ENCODE results near the gene PLLP.
A peak's percentile ranks its signal among the peaks of the same experiment; 100 is the strongest.

The PLLP gene

GRCh38 chr16:57244463-57244766 is 40.1 kb downstream of the PLLP start:
- Histone ChIP-seq H3K9ac (ENCODE audit: low read length) (peak overlapping the region; percentile 70), H3K27ac (ENCODE audit: low read depth, low read length) (no peak overlapping the region), H3K18ac (ENCODE audit: low read length) (no peak overlapping the region), H2AK5ac (ENCODE audit: low read length) (no peak overlapping the region), H2BK15ac (replicated peaks; ENCODE audit: low read depth) (no peak overlapping the region), H3K4me2 (ENCODE audit: low read length) (peak overlapping the region; percentile 99), H3K79me2 (ENCODE audit: control insufficient read depth, insufficient read depth, low read length) (no peaks in the 10 kb centered on the region), H3K27me3 (ENCODE audit: insufficient read depth, low read length, poor library complexity) (no peaks in the 10 kb centered on the region), H3K4me3 (ENCODE audit: low read length) (peak overlapping the region; percentile 57), H2BK5ac (ENCODE audit: low read length) (no peak overlapping the region), H3K36me3 (ENCODE audit: control insufficient read depth, insufficient read depth, low read length) (no peaks in the 10 kb centered on the region), H3K56ac (ENCODE audit: low read length) (peak overlapping the region; percentile 76), H3K23ac (ENCODE audit: low read length) (no peak overlapping the region), H4K8ac (ENCODE audit: low read depth, low read length) (no peak overlapping the region), H2BK120ac (ENCODE audit: low read depth, low read length) (no peak overlapping the region), H3K4ac (ENCODE audit: low read depth, low read length) (no peak overlapping the region), H3K79me1 (ENCODE audit: low read length) (no peaks in the 10 kb centered on the region), H4K5ac (ENCODE audit: low read length) (no peak overlapping the region), H3K4me1 (ENCODE audit: control insufficient read depth, low read depth, low read length) (peaks cover 2% of the 10 kb centered on the region)
- no CpG with 5 or more reads among the region's 9 CpGs for WGBS (ENCODE audit: extremely low coverage, insufficient coverage, low lambda C conversion rate)
- DNase-seq: no peak

GRCh38 chr16:57242650-57243049 is 41.8 kb downstream of the PLLP start:
- H2BK120ac ChIP-seq (ENCODE audit: low read depth, low read length): no peak overlapping the region
- no peak overlapping the region for H3K4ac ChIP-seq (ENCODE audit: low read depth, low read length)
- H3K18ac ChIP-seq (ENCODE audit: low read length): no peak overlapping the region
- peaks cover 2% of the 10 kb centered on the region for H3K4me1 ChIP-seq (ENCODE audit: control insufficient read depth, low read depth, low read length)
- H3K56ac ChIP-seq (ENCODE audit: low read length): no peak overlapping the region
- no peak overlapping the region for H4K5ac ChIP-seq (ENCODE audit: low read length)
- H3K79me1 ChIP-seq (ENCODE audit: low read length): no peaks in the 10 kb centered on the region
- no peak overlapping the region for H3K4me2 ChIP-seq (ENCODE audit: low read length)
- no peaks in the 10 kb centered on the region for H3K27me3 ChIP-seq (ENCODE audit: insufficient read depth, low read length, poor library complexity)
- no peak overlapping the region for H3K4me3 ChIP-seq (ENCODE audit: low read length)
- no peak overlapping the region for H2BK15ac ChIP-seq (replicated peaks; ENCODE audit: low read depth)
- no peak overlapping the region for H3K9ac ChIP-seq (ENCODE audit: low read length)
- no peak overlapping the region for H3K23ac ChIP-seq (ENCODE audit: low read length)
- no peaks in the 10 kb centered on the region for H3K79me2 ChIP-seq (ENCODE audit: control insufficient read depth, insufficient read depth, low read length)
- no peak overlapping the region for H2AK5ac ChIP-seq (ENCODE audit: low read length)
- no peak overlapping the region for H2BK5ac ChIP-seq (ENCODE audit: low read length)
- H3K36me3 ChIP-seq (ENCODE audit: control insufficient read depth, insufficient read depth, low read length): no peaks in the 10 kb centered on the region
- WGBS (ENCODE audit: extremely low coverage, insufficient coverage, low lambda C conversion rate): no CpG with 5 or more reads among the region's 2 CpGs
- no peak overlapping the region for H4K8ac ChIP-seq (ENCODE audit: low read depth, low read length)
- H3K27ac ChIP-seq (ENCODE audit: low read depth, low read length): no peak overlapping the region
- DNase-seq: no peak

GRCh38 chr16:57240851-57241250 is 43.6 kb downstream of the PLLP start:
- Histone ChIP-seq H2BK15ac (replicated peaks; ENCODE audit: low read depth) (no peak overlapping the region), H3K4me3 (ENCODE audit: low read length) (no peak overlapping the region), H2BK120ac (ENCODE audit: low read depth, low read length) (no peak overlapping the region), H3K4me1 (ENCODE audit: control insufficient read depth, low read depth, low read length) (peaks cover 1% of the 10 kb centered on the region), H3K27me3 (ENCODE audit: insufficient read depth, low read length, poor library complexity) (no peaks in the 10 kb centered on the region), H3K79me1 (ENCODE audit: low read length) (no peaks in the 10 kb centered on the region), H2AK5ac (ENCODE audit: low read length) (no peak overlapping the region), H3K23ac (ENCODE audit: low read length) (no peak overlapping the region), H3K4me2 (ENCODE audit: low read length) (no peak overlapping the region), H3K4ac (ENCODE audit: low read depth, low read length) (no peak overlapping the region), H3K79me2 (ENCODE audit: control insufficient read depth, insufficient read depth, low read length) (no peaks in the 10 kb centered on the region), H3K18ac (ENCODE audit: low read length) (no peak overlapping the region), H3K36me3 (ENCODE audit: control insufficient read depth, insufficient read depth, low read length) (no peaks in the 10 kb centered on the region), H4K5ac (ENCODE audit: low read length) (no peak overlapping the region), H4K8ac (ENCODE audit: low read depth, low read length) (no peak overlapping the region), H3K56ac (ENCODE audit: low read length) (no peak overlapping the region), H3K9ac (ENCODE audit: low read length) (no peak overlapping the region), H3K27ac (ENCODE audit: low read depth, low read length) (no peak overlapping the region), H2BK5ac (ENCODE audit: low read length) (no peak overlapping the region)
- no peak for DNase-seq
- no CpG with 5 or more reads among the region's 2 CpGs for WGBS (ENCODE audit: extremely low coverage, insufficient coverage, low lambda C conversion rate)

- WGBS (ENCODE audit: extremely low coverage, insufficient coverage, low lambda C conversion rate): no CpG with 5 or more reads among the region's 2 CpGs
- no peak overlapping the region for H2BK120ac ChIP-seq (ENCODE audit: low read depth, low read length)
- no peak overlapping the region for H2BK5ac ChIP-seq (ENCODE audit: low read length)
- no peak overlapping the region for H3K56ac ChIP-seq (ENCODE audit: low read length)
- H4K8ac ChIP-seq (ENCODE audit: low read depth, low read length): no peak overlapping the region
- H3K36me3 ChIP-seq (ENCODE audit: control insufficient read depth, insufficient read depth, low read length): no peaks in the 10 kb centered on the region
- H2BK15ac ChIP-seq (replicated peaks; ENCODE audit: low read depth): no peak overlapping the region
- H3K27me3 ChIP-seq (ENCODE audit: insufficient read depth, low read length, poor library complexity): no peaks in the 10 kb centered on the region
- H3K4ac ChIP-seq (ENCODE audit: low read depth, low read length): no peak overlapping the region
- no peak for DNase-seq
- H3K4me1 ChIP-seq (ENCODE audit: control insufficient read depth, low read depth, low read length): no peaks in the 10 kb centered on the region
- no peak overlapping the region for H3K27ac ChIP-seq (ENCODE audit: low read depth, low read length)
- no peak overlapping the region for H4K5ac ChIP-seq (ENCODE audit: low read length)
- H3K4me3 ChIP-seq (ENCODE audit: low read length): no peak overlapping the region
- no peak overlapping the region for H3K4me2 ChIP-seq (ENCODE audit: low read length)
- no peak overlapping the region for H3K18ac ChIP-seq (ENCODE audit: low read length)
- no peak overlapping the region for H3K23ac ChIP-seq (ENCODE audit: low read length)
- no peaks in the 10 kb centered on the region for H3K79me1 ChIP-seq (ENCODE audit: low read length)
- H3K79me2 ChIP-seq (ENCODE audit: control insufficient read depth, insufficient read depth, low read length): no peaks in the 10 kb centered on the region
- H2AK5ac ChIP-seq (ENCODE audit: low read length): no peak overlapping the region
- no peak overlapping the region for H3K9ac ChIP-seq (ENCODE audit: low read length)
These were observed 45.4 kb downstream of the PLLP start for GRCh38 chr16:57239107-57239506.

- no peak overlapping the region for H3K9ac ChIP-seq (ENCODE audit: low read length)
- H3K23ac ChIP-seq (ENCODE audit: low read length): no peak overlapping the region
- no peak overlapping the region for H2AK5ac ChIP-seq (ENCODE audit: low read length)
- no peak overlapping the region for H3K18ac ChIP-seq (ENCODE audit: low read length)
- H2BK5ac ChIP-seq (ENCODE audit: low read length): no peak overlapping the region
- WGBS (ENCODE audit: extremely low coverage, insufficient coverage, low lambda C conversion rate): no CpG with 5 or more reads among the region's 2 CpGs
- H2BK15ac ChIP-seq (replicated peaks; ENCODE audit: low read depth): no peak overlapping the region
- no peak overlapping the region for H2BK120ac ChIP-seq (ENCODE audit: low read depth, low read length)
- no peak overlapping the region for H4K8ac ChIP-seq (ENCODE audit: low read depth, low read length)
- H3K4ac ChIP-seq (ENCODE audit: low read depth, low read length): no peak overlapping the region
- H3K56ac ChIP-seq (ENCODE audit: low read length): no peak overlapping the region
- H3K4me2 ChIP-seq (ENCODE audit: low read length): no peak overlapping the region
- H3K4me1 ChIP-seq (ENCODE audit: control insufficient read depth, low read depth, low read length): no peaks in the 10 kb centered on the region
- no peaks in the 10 kb centered on the region for H3K79me2 ChIP-seq (ENCODE audit: control insufficient read depth, insufficient read depth, low read length)
- H3K36me3 ChIP-seq (ENCODE audit: control insufficient read depth, insufficient read depth, low read length): peaks cover under 1% of the 10 kb centered on the region
- no peak overlapping the region for H3K4me3 ChIP-seq (ENCODE audit: low read length)
- H3K79me1 ChIP-seq (ENCODE audit: low read length): no peaks in the 10 kb centered on the region
- no peak overlapping the region for H4K5ac ChIP-seq (ENCODE audit: low read length)
- H3K27ac ChIP-seq (ENCODE audit: low read depth, low read length): no peak overlapping the region
- no peak for DNase-seq
- no peaks in the 10 kb centered on the region for H3K27me3 ChIP-seq (ENCODE audit: insufficient read depth, low read length, poor library complexity)
These were observed 45.8 kb downstream of the PLLP start for GRCh38 chr16:57238682-57239081.

GRCh38 chr16:57236022-57236350 is 48.5 kb downstream of the PLLP start:
- Histone ChIP-seq H3K56ac (ENCODE audit: low read length) (no peak overlapping the region), H3K4me1 (ENCODE audit: control insufficient read depth, low read depth, low read length) (no peaks in the 10 kb centered on the region), H2AK5ac (ENCODE audit: low read length) (no peak overlapping the region), H3K4ac (ENCODE audit: low read depth, low read length) (no peak overlapping the region), H3K27ac (ENCODE audit: low read depth, low read length) (no peak overlapping the region), H2BK15ac (replicated peaks; ENCODE audit: low read depth) (no peak overlapping the region), H3K27me3 (ENCODE audit: insufficient read depth, low read length, poor library complexity) (no peaks in the 10 kb centered on the region), H3K4me3 (ENCODE audit: low read length) (no peak overlapping the region), H4K5ac (ENCODE audit: low read length) (no peak overlapping the region), H3K4me2 (ENCODE audit: low read length) (no peak overlapping the region), H2BK5ac (ENCODE audit: low read length) (no peak overlapping the region), H3K23ac (ENCODE audit: low read length) (no peak overlapping the region), H3K79me1 (ENCODE audit: low read length) (no peaks in the 10 kb centered on the region), H3K18ac (ENCODE audit: low read length) (no peak overlapping the region), H2BK120ac (ENCODE audit: low read depth, low read length) (no peak overlapping the region), H3K9ac (ENCODE audit: low read length) (no peak overlapping the region), H4K8ac (ENCODE audit: low read depth, low read length) (no peak overlapping the region), H3K36me3 (ENCODE audit: control insufficient read depth, insufficient read depth, low read length) (peaks cover 2% of the 10 kb centered on the region), H3K79me2 (ENCODE audit: control insufficient read depth, insufficient read depth, low read length) (no peaks in the 10 kb centered on the region)
- no peak for DNase-seq

Measured in mesendoderm (in vitro differentiated cells).